Endothelial cell of umbilical vein (primary cell): Measurements from ENCODE around the gene SCAMP1. TPM values are rescaled to one million over a fixed set of nuclear protein-coding genes. Genes with fewer than 3 reads are reported as not detected.

ENCODE experiments used
- BruUV-seq: library from RNA; stranded (reverse); fragments of 400-500 nt; replicated peaks from 2 replicates; lab custom pipeline; 2021; lab: Mats Ljungman, UMichigan
- CTCF ChIA-PET: fragments of 300-600, 350-600 bp; sonication (Branson Sonifier 250); formaldehyde crosslinking; loops from one replicate; lab custom pipeline; 2021; ENCODE audit warnings: antibody characterized with exemption, inconsistent platforms; lab: Charles Lee
- POLR2A ChIA-PET: fragments of 300-600, 350-600 bp; sonication (Branson Sonifier 250); formaldehyde crosslinking; loops from one replicate; lab custom pipeline; 2021; ENCODE audit warnings: antibody characterized with exemption, inconsistent platforms; lab: Charles Lee
- DNase-seq: peaks from one replicate; pipeline ENCODE4 v3.0.0-alpha.2; 2011; ENCODE audit warnings: low read depth, low spot score
- FAIRE-seq: peaks from 2 replicates; lab custom pipeline; 2011; peaks lifted over from hg19 to GRCh38; lab: Jason Lieb, UNC
- H2AFZ ChIP-seq: 2 replicates; pipeline ENCODE4 v1.6.0; 2012; ENCODE audit warnings: low read depth, low read length, control low read depth, inconsistent platforms
- H3K27ac ChIP-seq: 2 replicates; pipeline ENCODE4 v1.5.1; 2011; ENCODE audit warnings: low read depth, mild to moderate bottlenecking, control low read depth, low read length, moderate library complexity; ENCODE audit not compliant: insufficient read depth
- H3K27me3 ChIP-seq, 2 experiments: 2 replicates each; pipeline versions ENCODE4 v1.6.0 to v1.6.1; 2011; ENCODE audit warnings: low read length in 2 of 2, mixed read lengths in 1 of 2; ENCODE audit not compliant: control insufficient read depth in 2 of 2, insufficient read depth in 2 of 2
- H3K36me3 ChIP-seq, 2 experiments: 2 replicates in 1 of 2; 3 replicates in 1 of 2; pipeline ENCODE4 v1.5.1; 2011; ENCODE audit warnings: low read length in 2 of 2, mild to moderate bottlenecking in 1 of 2, moderate library complexity in 1 of 2; ENCODE audit not compliant: control insufficient read depth in 2 of 2, insufficient read depth in 2 of 2; ENCODE audit errors: extremely low read depth in 1 of 2
- H3K4me1 ChIP-seq: 3 replicates; pipeline ENCODE4 v1.5.1; 2011; ENCODE audit warnings: mild to moderate bottlenecking, low read length; ENCODE audit not compliant: control insufficient read depth, insufficient read depth; ENCODE audit errors: extremely low read depth
- H3K4me2 ChIP-seq: 2 replicates; pipeline ENCODE4 v1.6.1; 2011; ENCODE audit warnings: low read length, control low read depth, mixed read lengths; ENCODE audit not compliant: insufficient read depth
- H3K4me3 ChIP-seq, 3 experiments: fragments of 200-600 bp in 1 of 3; sonication (generic), shearing (Covaris generic) in 1 of 3; replicated peaks in 1 of 3; 2 replicates each; pipeline ENCODE4 v1.5.1; 2011 to 2016; ENCODE audit warnings: control low read depth in 3 of 3, low read length in 3 of 3, mild to moderate bottlenecking in 2 of 3, inconsistent platforms in 1 of 3, low read depth in 1 of 3, moderate library complexity in 1 of 3; ENCODE audit not compliant: insufficient read depth in 1 of 3
- H3K79me2 ChIP-seq: 2 replicates; pipeline ENCODE4 v1.6.0; 2012; ENCODE audit warnings: low read length, inconsistent platforms; ENCODE audit not compliant: control insufficient read depth, insufficient read depth
- H3K9ac ChIP-seq: replicated peaks from 2 replicates; pipeline ENCODE3; 2011; ENCODE audit warnings: low read length, control low read depth; ENCODE audit not compliant: insufficient read depth; ENCODE audit errors: extremely low read depth
- H3K9me1 ChIP-seq: replicated peaks from 3 replicates; pipeline ENCODE4 v1.6.0; 2011; ENCODE audit warnings: mild to moderate bottlenecking, low read length; ENCODE audit not compliant: control insufficient read depth, insufficient read depth; ENCODE audit errors: extremely low read depth
- H3K9me3 ChIP-seq: replicated peaks from 2 replicates; pipeline ENCODE4 v1.5.1; 2012; ENCODE audit warnings: low read length, inconsistent platforms; ENCODE audit not compliant: control insufficient read depth, insufficient read depth
- H4K20me1 ChIP-seq: replicated peaks from 2 replicates; pipeline ENCODE3; 2011; ENCODE audit warnings: mild to moderate bottlenecking, low read length; ENCODE audit not compliant: control insufficient read depth, insufficient read depth; ENCODE audit errors: extremely low read depth
- EZH2 ChIP-seq: IDR thresholded peaks from 2 replicates; pipeline ENCODE4 v1.6.1; 2012; ENCODE audit warnings: borderline replicate concordance, low read depth, mild to moderate bottlenecking, moderate library complexity, low read length, inconsistent platforms; ENCODE audit not compliant: severe bottlenecking
- FOS ChIP-seq: IDR thresholded peaks from 2 replicates; pipeline ENCODE4 v1.6.1; 2011; ENCODE audit warnings: mild to moderate bottlenecking, low read length, moderate library complexity, borderline replicate concordance; ENCODE audit not compliant: insufficient read depth
- GATA2 ChIP-seq: IDR thresholded peaks from 2 replicates; pipeline ENCODE4 v1.7.0; 2011; ENCODE audit warnings: low read depth, mild to moderate bottlenecking, moderate library complexity, mixed read lengths, low read length; ENCODE audit not compliant: insufficient read length, insufficient read depth
- JUN ChIP-seq: IDR thresholded peaks from 2 replicates; pipeline ENCODE4 v1.6.1; 2011; ENCODE audit warnings: borderline replicate concordance, low read depth; ENCODE audit not compliant: insufficient read length, insufficient read depth
- MYC ChIP-seq: IDR thresholded peaks from one replicate; pipeline ENCODE4 v1.6.1; 2011; ENCODE audit warnings: mild to moderate bottlenecking, low read depth, low read length
- POLR2A ChIP-seq: IDR thresholded peaks from 2 replicates; pipeline ENCODE4 v1.6.1; 2012; ENCODE audit warnings: low read depth, mild to moderate bottlenecking, control low read depth, low read length
- POLR2AphosphoS5 ChIP-seq: IDR thresholded peaks from 2 replicates; pipeline ENCODE4 v1.6.1; 2012; ENCODE audit warnings: low read depth, mild to moderate bottlenecking, control low read depth, low read length, moderate library complexity; ENCODE audit not compliant: insufficient read depth
- dilution Hi-C: fragments of 300-500 bp; cut with MboI; formaldehyde crosslinking; loops from one replicate; pipeline ENCODE4 v1.15.0; 2019; ENCODE audit warnings: low sequenced_read_pairs; ENCODE audit not compliant: extremely low pct_ligation_motif_present
- intact Hi-C: fragments of 100-400 bp; cut with micrococcal nuclease; formaldehyde crosslinking; loops from one replicate; pipeline ENCODE4 v1.10.0; 2022
- polyA plus RNA-seq, 4 experiments: library from polyadenylated mRNA; depleted of rRNA in 3 of 4; stranded (reverse) in 3 of 4; unstranded in 1 of 4; fragments of >200 nt; gene quantifications; 2 replicates each; pipeline versions ENCODE4 v1.2.1 to v1.2.3, GENCODE V29; 2011 to 2012; ENCODE audit warnings: missing spikeins in 1 of 4
- total RNA-seq: library from RNA; stranded (reverse); gene quantifications from 2 replicates; pipeline ENCODE4 v1.2.3, GENCODE V29; 2021
- TF ChIP-seq, protein P1 (sequence below): IDR thresholded peaks from 2 replicates; pipeline ENCODE4 v1.6.1; 2011; ENCODE audit not compliant: insufficient read depth, insufficient read length
- TF ChIP-seq, protein P2 (sequence below), 2 donors: IDR thresholded peaks; 1 replicate in 1 of 2; 2 replicates in 1 of 2; pipeline ENCODE4 v1.5.1; 2011; ENCODE audit warnings: low read length in 2 of 2, mild to moderate bottlenecking in 2 of 2, moderate library complexity in 2 of 2, control low read depth in 1 of 2, inconsistent platforms in 1 of 2, low read depth in 1 of 2; ENCODE audit not compliant: insufficient read depth in 1 of 2; ENCODE audit errors: extremely low read depth in 1 of 2

The SCAMP1 gene
- total and polyA plus RNA-seq, 2 donors (not counting 3 experiments of a cell fraction or from before 2014, with no cell fraction given): 13.7 to 29.0 TPM

DNA sequence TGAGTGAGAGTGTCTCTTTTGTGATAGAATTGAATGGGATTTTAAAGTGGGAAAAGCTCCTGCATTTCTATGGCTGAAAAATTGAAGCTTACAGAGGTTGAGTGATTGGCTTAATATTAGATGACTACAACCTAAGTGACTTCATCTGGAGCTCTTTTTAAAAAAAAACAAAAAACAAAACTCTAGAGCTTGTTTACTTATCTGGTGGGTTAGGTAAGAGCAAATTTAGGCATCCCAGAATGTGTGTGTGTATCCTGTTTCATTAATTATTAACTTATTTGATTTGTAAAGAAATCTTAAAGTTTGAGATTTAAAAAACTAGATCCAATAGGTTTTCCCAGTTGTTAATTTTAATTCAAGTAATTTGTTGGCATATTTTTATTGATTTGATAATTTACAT, 60.1 kb downstream of the SCAMP1 start:
- Histone ChIP-seq H3K36me3 (peaks cover 0 to 3% of the 10 kb centered on the region in 2 experiments), H3K4me3 (no peak overlapping the region), H2AFZ (no peak overlapping the region), H4K20me1 (no peaks in the 10 kb centered on the region), H3K4me2 (no peak overlapping the region), H3K27ac (no peak overlapping the region), H3K9me3 (no peaks in the 10 kb centered on the region), H3K79me2 (no peaks in the 10 kb centered on the region), H3K9ac (no peak overlapping the region), H3K4me1 (no peaks in the 10 kb centered on the region), H3K9me1 (no peaks in the 10 kb centered on the region), H3K27me3 (no peaks in the 10 kb centered on the region)
- no peak for TF ChIP-seq GATA2
- TF ChIP-seq, protein P1, sequence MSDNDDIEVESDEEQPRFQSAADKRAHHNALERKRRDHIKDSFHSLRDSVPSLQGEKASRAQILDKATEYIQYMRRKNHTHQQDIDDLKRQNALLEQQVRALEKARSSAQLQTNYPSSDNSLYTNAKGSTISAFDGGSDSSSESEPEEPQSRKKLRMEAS: no peak
- TF ChIP-seq MYC: no peak
- TF ChIP-seq JUN: no peak
- no peak for TF ChIP-seq POLR2AphosphoS5
- no peak for TF ChIP-seq POLR2A
- TF ChIP-seq FOS: no peak
- TF ChIP-seq, protein P2, sequence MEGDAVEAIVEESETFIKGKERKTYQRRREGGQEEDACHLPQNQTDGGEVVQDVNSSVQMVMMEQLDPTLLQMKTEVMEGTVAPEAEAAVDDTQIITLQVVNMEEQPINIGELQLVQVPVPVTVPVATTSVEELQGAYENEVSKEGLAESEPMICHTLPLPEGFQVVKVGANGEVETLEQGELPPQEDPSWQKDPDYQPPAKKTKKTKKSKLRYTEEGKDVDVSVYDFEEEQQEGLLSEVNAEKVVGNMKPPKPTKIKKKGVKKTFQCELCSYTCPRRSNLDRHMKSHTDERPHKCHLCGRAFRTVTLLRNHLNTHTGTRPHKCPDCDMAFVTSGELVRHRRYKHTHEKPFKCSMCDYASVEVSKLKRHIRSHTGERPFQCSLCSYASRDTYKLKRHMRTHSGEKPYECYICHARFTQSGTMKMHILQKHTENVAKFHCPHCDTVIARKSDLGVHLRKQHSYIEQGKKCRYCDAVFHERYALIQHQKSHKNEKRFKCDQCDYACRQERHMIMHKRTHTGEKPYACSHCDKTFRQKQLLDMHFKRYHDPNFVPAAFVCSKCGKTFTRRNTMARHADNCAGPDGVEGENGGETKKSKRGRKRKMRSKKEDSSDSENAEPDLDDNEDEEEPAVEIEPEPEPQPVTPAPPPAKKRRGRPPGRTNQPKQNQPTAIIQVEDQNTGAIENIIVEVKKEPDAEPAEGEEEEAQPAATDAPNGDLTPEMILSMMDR (IDR thresholded peaks at IDR 0.05; ENCODE audit: extremely low read depth in 1 of 2, insufficient read depth in 1 of 2, low read depth in 1 of 2, low read length in 2 of 2): no peak
- TF ChIP-seq EZH2: no peak
- no peak for FAIRE-seq
- no peak for DNase-seq
- POLR2A ChIA-PET: no interaction called here
- no TSS peak for BruUV-seq
- CTCF ChIA-PET: interaction anchor here (0.6 to 1.5 kb wide), 3 partner anchors 10 to 54 kb away, joined by 3 to 4 read pairs (median 3); no protein-coding TSS in a partner anchor
- intact Hi-C loops: no loop called here
- dilution Hi-C loops: no loop called here
